ENCODE results near the gene MRPL10.

Gene MRPL10

GRCh38 chr17:47789611-47790561, 41.5 kb downstream of the MRPL10 start:
- TF ChIP-seq, protein P1, sequence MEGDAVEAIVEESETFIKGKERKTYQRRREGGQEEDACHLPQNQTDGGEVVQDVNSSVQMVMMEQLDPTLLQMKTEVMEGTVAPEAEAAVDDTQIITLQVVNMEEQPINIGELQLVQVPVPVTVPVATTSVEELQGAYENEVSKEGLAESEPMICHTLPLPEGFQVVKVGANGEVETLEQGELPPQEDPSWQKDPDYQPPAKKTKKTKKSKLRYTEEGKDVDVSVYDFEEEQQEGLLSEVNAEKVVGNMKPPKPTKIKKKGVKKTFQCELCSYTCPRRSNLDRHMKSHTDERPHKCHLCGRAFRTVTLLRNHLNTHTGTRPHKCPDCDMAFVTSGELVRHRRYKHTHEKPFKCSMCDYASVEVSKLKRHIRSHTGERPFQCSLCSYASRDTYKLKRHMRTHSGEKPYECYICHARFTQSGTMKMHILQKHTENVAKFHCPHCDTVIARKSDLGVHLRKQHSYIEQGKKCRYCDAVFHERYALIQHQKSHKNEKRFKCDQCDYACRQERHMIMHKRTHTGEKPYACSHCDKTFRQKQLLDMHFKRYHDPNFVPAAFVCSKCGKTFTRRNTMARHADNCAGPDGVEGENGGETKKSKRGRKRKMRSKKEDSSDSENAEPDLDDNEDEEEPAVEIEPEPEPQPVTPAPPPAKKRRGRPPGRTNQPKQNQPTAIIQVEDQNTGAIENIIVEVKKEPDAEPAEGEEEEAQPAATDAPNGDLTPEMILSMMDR (IDR thresholded peaks at IDR 0.05): peak; percentile 83
- no peak for TF ChIP-seq ZFX (IDR thresholded peaks at IDR 0.05; ENCODE audit: borderline replicate concordance)
- no peak overlapping the region for H3K27ac ChIP-seq

DNA sequence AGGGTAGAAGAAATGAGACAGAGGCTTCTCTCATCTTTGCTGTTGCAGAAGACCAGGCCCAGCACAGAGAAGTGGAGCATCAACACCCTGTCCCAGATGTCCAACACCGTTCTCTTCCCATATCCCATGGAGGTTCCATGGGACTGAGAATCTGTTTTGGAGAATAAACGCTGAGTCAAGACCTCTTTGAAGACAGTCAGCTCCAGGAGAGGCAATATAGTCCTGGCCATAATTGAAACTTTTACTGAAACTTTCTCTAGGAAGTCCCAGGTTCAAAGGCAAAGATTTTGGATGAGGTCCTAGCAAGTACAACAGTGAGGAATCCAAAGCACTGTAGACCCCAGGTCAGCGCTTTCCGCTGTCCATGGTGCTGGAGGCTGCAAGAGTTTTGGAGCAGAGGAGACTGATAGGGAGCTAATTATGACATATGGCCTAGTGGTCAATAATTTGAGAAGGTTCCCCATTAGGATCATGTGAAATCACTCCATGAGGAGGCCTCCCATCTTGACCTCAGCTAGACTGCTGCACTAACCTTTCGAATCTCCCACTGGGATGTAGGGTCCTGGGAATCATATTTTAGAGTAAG, 45.7 kb downstream of the MRPL10 start:
- H3K27ac ChIP-seq: no peak overlapping the region
- TF ChIP-seq, protein P1 (IDR thresholded peaks at IDR 0.05): no peak
- no peak for TF ChIP-seq ZFX (IDR thresholded peaks at IDR 0.05; ENCODE audit: borderline replicate concordance)

- H3K27ac ChIP-seq: no peak overlapping the region
- TF ChIP-seq, protein P1 (IDR thresholded peaks at IDR 0.05): no peak
- TF ChIP-seq ZFX (IDR thresholded peaks at IDR 0.05; ENCODE audit: borderline replicate concordance): no peak
Measured at GRCh38 chr17:47781397-47781796, 49.9 kb downstream of the MRPL10 start.

DNA sequence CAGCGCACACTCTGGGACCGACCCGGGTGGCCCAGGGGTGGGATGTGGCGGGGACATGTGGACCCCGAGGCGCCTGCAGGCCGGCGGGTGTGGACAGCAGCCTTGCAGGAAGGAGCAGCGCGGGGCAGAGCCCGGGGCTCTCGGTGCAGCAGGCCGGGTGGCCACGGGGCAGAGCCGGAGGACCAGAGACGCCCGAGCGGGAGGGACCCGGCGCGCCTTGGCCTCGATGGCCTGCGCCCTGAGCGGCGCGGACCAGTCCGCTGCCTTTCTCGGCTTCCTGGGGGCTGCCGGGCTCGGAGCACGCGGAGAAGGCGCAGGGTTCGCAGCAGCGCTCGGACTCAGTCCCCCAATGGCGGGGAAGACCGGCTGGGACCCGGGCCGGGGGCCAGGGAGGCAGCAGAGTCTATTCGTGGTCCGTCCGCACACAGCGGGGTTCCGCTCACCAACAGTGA, 53.1 kb downstream of the MRPL10 start:
- TF ChIP-seq, protein P1 (IDR thresholded peaks at IDR 0.05): no peak
- no peak for TF ChIP-seq ZFX (IDR thresholded peaks at IDR 0.05; ENCODE audit: borderline replicate concordance)
- H3K27ac ChIP-seq: no peak overlapping the region

DNA sequence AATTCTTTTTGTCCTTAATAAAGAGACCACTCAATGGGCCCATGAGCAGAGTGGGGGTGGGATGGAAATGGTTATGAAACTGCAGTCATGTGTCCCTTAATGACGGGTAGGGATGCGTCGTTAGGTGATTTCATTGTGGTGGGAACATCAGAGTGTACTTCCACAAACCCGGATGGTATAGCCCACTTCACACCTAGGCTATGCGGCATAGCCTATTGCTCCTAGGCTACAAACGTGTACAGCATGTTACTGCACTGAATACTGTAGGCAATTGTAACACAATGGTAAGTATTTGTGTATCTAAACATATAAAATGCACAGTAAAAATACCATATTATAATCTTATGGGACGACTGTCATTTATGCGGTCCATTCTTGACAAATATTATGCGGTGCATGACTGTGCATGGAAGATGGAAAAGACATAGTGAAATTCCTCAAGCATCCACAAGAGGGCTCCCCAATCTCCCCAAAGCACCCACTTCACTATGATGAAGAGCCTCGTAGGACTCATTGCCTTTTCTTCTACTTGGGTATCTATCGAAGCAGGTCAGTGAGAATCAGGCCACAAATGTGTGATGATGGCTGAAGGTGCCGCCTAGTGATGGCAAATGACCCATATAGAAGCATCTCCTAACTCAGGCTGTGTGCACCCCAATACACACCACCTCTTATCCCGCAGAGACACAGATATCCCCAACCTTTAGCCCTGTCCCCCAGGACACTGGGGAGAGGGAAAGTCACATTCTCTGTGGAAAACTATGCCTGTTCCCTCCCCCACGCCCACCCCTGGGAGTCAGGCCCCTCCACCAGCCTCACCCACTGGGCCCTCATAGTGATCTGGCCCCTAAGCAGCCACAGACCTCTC, 54.8 kb downstream of the MRPL10 start:
- no peak overlapping the region for H3K27ac ChIP-seq
- TF ChIP-seq, protein P1 (IDR thresholded peaks at IDR 0.05): peak; percentile 84
- TF ChIP-seq ZFX (IDR thresholded peaks at IDR 0.05; ENCODE audit: borderline replicate concordance): no peak

DNA sequence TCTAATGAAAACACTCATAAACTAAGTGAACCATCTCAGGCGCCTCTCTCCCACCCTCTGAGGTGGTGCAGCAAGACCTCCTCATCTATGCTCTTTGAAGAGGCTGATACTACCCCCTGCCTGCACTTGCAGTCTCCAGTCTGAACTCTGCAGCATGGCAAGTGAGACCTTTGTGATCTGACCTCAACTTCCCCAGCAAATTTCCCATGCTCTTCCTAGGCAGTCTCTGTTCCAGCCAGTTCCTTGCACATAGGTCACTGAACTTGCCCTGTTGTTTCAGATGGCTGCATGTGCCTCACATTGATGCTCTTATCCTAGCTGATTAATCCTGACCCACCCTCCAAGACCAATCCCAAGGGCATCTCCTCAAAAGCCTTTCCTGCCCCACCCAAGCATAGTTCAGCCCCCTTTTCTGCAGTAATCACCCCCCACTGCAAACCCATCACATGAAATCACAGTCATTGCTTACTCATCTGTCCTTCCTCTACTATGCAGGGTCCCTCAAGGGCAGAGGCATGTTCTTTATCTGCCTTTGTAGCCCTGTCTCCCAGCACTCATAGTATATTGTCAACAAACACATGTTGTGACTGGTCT, 56.3 kb downstream of the MRPL10 start:
- TF ChIP-seq ZFX (IDR thresholded peaks at IDR 0.05; ENCODE audit: borderline replicate concordance): no peak
- TF ChIP-seq, protein P1 (IDR thresholded peaks at IDR 0.05): no peak

More for the DNA sequence above, 56.3 kb downstream of the MRPL10 start:
- no peak overlapping the region for H3K27ac ChIP-seq

Measured in 22Rv1 (cell line).